Activated naive CD4-positive, alpha-beta T cell treated with anti-CD3 and anti-CD28 coated beads, Interleukin-2, amount 10 ng/mL, durations not matched to agents 7 days and 5 days (primary cell): ENCODE measurements around the gene PCDH15.

Source experiments
- CTCF ChIA-PET: fragments of 350-600 bp; sonication (Branson Sonifier 250); formaldehyde crosslinking; loops from one replicate; lab custom pipeline; 2021; ENCODE audit warnings: antibody characterized with exemption; lab: Charles Lee
- DNase-seq: peaks from one replicate; pipeline ENCODE4 v3.0.0-alpha.2; 2020
- H3K27ac Mint-ChIP-seq: one replicate; pipeline ENCODE4 v1.8.0; 2021; ENCODE audit warnings: mild to moderate bottlenecking, moderate library complexity, mixed read lengths
- H3K27me3 Mint-ChIP-seq: one replicate; pipeline ENCODE4 v1.8.0; 2021; ENCODE audit warnings: mild to moderate bottlenecking, mixed read lengths
- H3K36me3 Mint-ChIP-seq: one replicate; pipeline ENCODE4 v1.8.0; 2021; ENCODE audit warnings: mixed read lengths
- H3K4me1 Mint-ChIP-seq: one replicate; pipeline ENCODE4 v1.8.0; 2021; ENCODE audit warnings: mixed read lengths
- H3K4me3 Mint-ChIP-seq: one replicate; pipeline ENCODE4 v1.8.0; 2021; ENCODE audit warnings: mild to moderate bottlenecking, moderate library complexity, mixed read lengths
- H3K9me3 Mint-ChIP-seq: one replicate; pipeline ENCODE4 v1.8.0; 2021; ENCODE audit warnings: mixed read lengths

The PCDH15 gene

GRCh38 chr10:54665095-54665494 is 135.9 kb downstream of the PCDH15 start:
- Mint-ChIP-seq H3K27ac (no peak overlapping the region), H3K27me3 (no peaks in the 10 kb centered on the region), H3K4me1 (no peaks in the 10 kb centered on the region), H3K4me3 (no peak overlapping the region), H3K9me3 (peaks cover 8% of the 10 kb centered on the region), H3K36me3 (no peaks in the 10 kb centered on the region)
- DNase-seq = no peak
- CTCF ChIA-PET = no interaction called here

GRCh38 chr10:54660397-54660796 is 140.6 kb downstream of the PCDH15 start:
- DNase-seq = no peak
- Mint-ChIP-seq H3K27me3 (no peaks in the 10 kb centered on the region), H3K9me3 (peaks cover 16% of the 10 kb centered on the region), H3K36me3 (no peaks in the 10 kb centered on the region), H3K27ac (no peak overlapping the region), H3K4me1 (no peaks in the 10 kb centered on the region), H3K4me3 (no peak overlapping the region)
- CTCF ChIA-PET = no interaction called here

GRCh38 chr10:54656643-54657042 is 144.4 kb downstream of the PCDH15 start:
- CTCF ChIA-PET = no interaction called here
- no peaks in the 10 kb centered on the region for H3K4me1 Mint-ChIP-seq
- H3K36me3 Mint-ChIP-seq = no peaks in the 10 kb centered on the region
- DNase-seq = no peak
- no peaks in the 10 kb centered on the region for H3K27me3 Mint-ChIP-seq
- peaks cover 16% of the 10 kb centered on the region for H3K9me3 Mint-ChIP-seq
- no peak overlapping the region for H3K4me3 Mint-ChIP-seq
- no peak overlapping the region for H3K27ac Mint-ChIP-seq

- CTCF ChIA-PET = no interaction called here
- H3K9me3 Mint-ChIP-seq = peaks cover 10% of the 10 kb centered on the region
- no peak overlapping the region for H3K27ac Mint-ChIP-seq
Measured at GRCh38 chr10:54653518-54653917, 147.5 kb downstream of the PCDH15 start.

GRCh38 chr10:54650547-54650946 is 150.5 kb downstream of the PCDH15 start:
- CTCF ChIA-PET = no interaction called here
- Mint-ChIP-seq H3K27me3 (no peaks in the 10 kb centered on the region), H3K36me3 (no peaks in the 10 kb centered on the region), H3K4me1 (no peaks in the 10 kb centered on the region), H3K9me3 (peaks cover 2% of the 10 kb centered on the region), H3K27ac (no peak overlapping the region), H3K4me3 (no peak overlapping the region)
- DNase-seq = no peak

More at GRCh38 chr10:54653518-54653917, 147.5 kb downstream of the PCDH15 start:
- Mint-ChIP-seq H3K4me1 (no peaks in the 10 kb centered on the region), H3K36me3 (no peaks in the 10 kb centered on the region), H3K4me3 (no peak overlapping the region), H3K27me3 (no peaks in the 10 kb centered on the region)
- DNase-seq = no peak

GRCh38 chr10:54622017-54622416 is 179.0 kb downstream of the PCDH15 start:
- Mint-ChIP-seq H3K4me1 (no peaks in the 10 kb centered on the region), H3K27ac (no peak overlapping the region), H3K36me3 (no peaks in the 10 kb centered on the region), H3K27me3 (no peaks in the 10 kb centered on the region), H3K9me3 (peaks cover 9% of the 10 kb centered on the region), H3K4me3 (no peak overlapping the region)
- CTCF ChIA-PET = no interaction called here
- DNase-seq = no peak

GRCh38 chr10:54620352-54620751 is 180.7 kb downstream of the PCDH15 start:
- Mint-ChIP-seq H3K4me1 (no peaks in the 10 kb centered on the region), H3K9me3 (peaks cover 4% of the 10 kb centered on the region), H3K4me3 (no peak overlapping the region), H3K27ac (no peak overlapping the region), H3K36me3 (no peaks in the 10 kb centered on the region), H3K27me3 (no peaks in the 10 kb centered on the region)
- CTCF ChIA-PET = no interaction called here
- DNase-seq = no peak

- no peaks in the 10 kb centered on the region for H3K27me3 Mint-ChIP-seq
- CTCF ChIA-PET = no interaction called here
- no peaks in the 10 kb centered on the region for H3K9me3 Mint-ChIP-seq
- no peaks in the 10 kb centered on the region for H3K4me1 Mint-ChIP-seq
- no peak overlapping the region for H3K27ac Mint-ChIP-seq
- no peak overlapping the region for H3K4me3 Mint-ChIP-seq
- no peaks in the 10 kb centered on the region for H3K36me3 Mint-ChIP-seq
- DNase-seq = no peak
Measured at GRCh38 chr10:54614072-54614471, 187.0 kb downstream of the PCDH15 start.

- CTCF ChIA-PET = no interaction called here
Measured at GRCh38 chr10:54613162-54613561, 187.9 kb downstream of the PCDH15 start.

GRCh38 chr10:54609423-54609822 is 191.6 kb downstream of the PCDH15 start:
- Mint-ChIP-seq H3K4me1 (no peaks in the 10 kb centered on the region), H3K36me3 (no peaks in the 10 kb centered on the region), H3K9me3 (no peaks in the 10 kb centered on the region), H3K4me3 (no peak overlapping the region), H3K27ac (no peak overlapping the region), H3K27me3 (no peaks in the 10 kb centered on the region)
- CTCF ChIA-PET = no interaction called here
- DNase-seq = no peak

More at GRCh38 chr10:54613162-54613561, 187.9 kb downstream of the PCDH15 start:
- Mint-ChIP-seq H3K9me3 (no peaks in the 10 kb centered on the region), H3K4me3 (no peak overlapping the region), H3K36me3 (no peaks in the 10 kb centered on the region), H3K27me3 (no peaks in the 10 kb centered on the region), H3K27ac (no peak overlapping the region), H3K4me1 (no peaks in the 10 kb centered on the region)
- no peak for DNase-seq

- Mint-ChIP-seq H3K9me3 (no peaks in the 10 kb centered on the region), H3K36me3 (no peaks in the 10 kb centered on the region), H3K4me1 (no peaks in the 10 kb centered on the region)
Measured at GRCh38 chr10:54607983-54608382, 193.0 kb downstream of the PCDH15 start.

GRCh38 chr10:54594289-54594688 is 206.7 kb downstream of the PCDH15 start:
- no peak for DNase-seq
- Mint-ChIP-seq H3K4me3 (no peak overlapping the region), H3K27me3 (no peaks in the 10 kb centered on the region), H3K27ac (no peak overlapping the region), H3K36me3 (no peaks in the 10 kb centered on the region), H3K9me3 (peaks cover 19% of the 10 kb centered on the region), H3K4me1 (no peaks in the 10 kb centered on the region)
- CTCF ChIA-PET = no interaction called here

More at GRCh38 chr10:54607983-54608382, 193.0 kb downstream of the PCDH15 start:
- no peaks in the 10 kb centered on the region for H3K27me3 Mint-ChIP-seq
- no peak for DNase-seq
- CTCF ChIA-PET = no interaction called here
- H3K4me3 Mint-ChIP-seq = no peak overlapping the region
- H3K27ac Mint-ChIP-seq = no peak overlapping the region

GRCh38 chr10:54587971-54588370 is 213.1 kb downstream of the PCDH15 start:
- Mint-ChIP-seq H3K9me3 (peaks cover 1% of the 10 kb centered on the region), H3K27ac (no peak overlapping the region), H3K4me3 (no peak overlapping the region), H3K27me3 (no peaks in the 10 kb centered on the region), H3K36me3 (no peaks in the 10 kb centered on the region), H3K4me1 (no peaks in the 10 kb centered on the region)
- CTCF ChIA-PET = no interaction called here
- DNase-seq = no peak

GRCh38 chr10:54585572-54585971 is 215.5 kb downstream of the PCDH15 start:
- CTCF ChIA-PET = no interaction called here
- H3K4me3 Mint-ChIP-seq = no peak overlapping the region
- H3K27me3 Mint-ChIP-seq = no peaks in the 10 kb centered on the region
- peaks cover 4% of the 10 kb centered on the region for H3K9me3 Mint-ChIP-seq
- H3K27ac Mint-ChIP-seq = no peak overlapping the region
- H3K36me3 Mint-ChIP-seq = no peaks in the 10 kb centered on the region
- no peaks in the 10 kb centered on the region for H3K4me1 Mint-ChIP-seq
- no peak for DNase-seq

- no peak for DNase-seq
- peaks cover 4% of the 10 kb centered on the region for H3K9me3 Mint-ChIP-seq
- H3K4me3 Mint-ChIP-seq = no peak overlapping the region
- H3K27ac Mint-ChIP-seq = no peak overlapping the region
- H3K4me1 Mint-ChIP-seq = no peaks in the 10 kb centered on the region
- CTCF ChIA-PET = no interaction called here
- no peaks in the 10 kb centered on the region for H3K36me3 Mint-ChIP-seq
- no peaks in the 10 kb centered on the region for H3K27me3 Mint-ChIP-seq
Measured at GRCh38 chr10:54577682-54578081, 223.3 kb downstream of the PCDH15 start.

- Mint-ChIP-seq H3K9me3 (peaks cover 2% of the 10 kb centered on the region), H3K27me3 (no peaks in the 10 kb centered on the region), H3K4me3 (no peak overlapping the region)
Measured at GRCh38 chr10:54576541-54576940, 224.5 kb downstream of the PCDH15 start.

More at GRCh38 chr10:54576541-54576940, 224.5 kb downstream of the PCDH15 start:
- H3K4me1 Mint-ChIP-seq = no peaks in the 10 kb centered on the region
- H3K36me3 Mint-ChIP-seq = no peaks in the 10 kb centered on the region
- CTCF ChIA-PET = no interaction called here
- no peak for DNase-seq
- H3K27ac Mint-ChIP-seq = no peak overlapping the region
